H7 (cell line): ENCODE data around the gene ATP5ME. TPM values are rescaled to one million over a fixed set of nuclear protein-coding genes. Genes with fewer than 3 reads are reported as not detected.
"Not testable (repeated sequence)": the region's sequence is repeated elsewhere in the genome, so short reads cannot be mapped to it uniquely, and the experiment has no call there.

Source experiments
- DNase-seq: peaks from one replicate; pipeline ENCODE4 v3.0.0; 2012
- H3K27me3 ChIP-seq: 2 replicates; pipeline ENCODE4 v1.6.0; 2011; ENCODE audit warnings: mild to moderate bottlenecking, low read length; ENCODE audit not compliant: control insufficient read depth, insufficient read depth
- H3K36me3 ChIP-seq: replicated peaks from 2 replicates; pipeline ENCODE4 v1.5.1; 2011; ENCODE audit warnings: low read length; ENCODE audit not compliant: control insufficient read depth, insufficient read depth
- H3K4me3 ChIP-seq: 2 replicates; pipeline ENCODE4 v1.5.1; 2011; ENCODE audit warnings: low read depth, mild to moderate bottlenecking, control low read depth, low read length, moderate library complexity; ENCODE audit not compliant: insufficient read depth
- total RNA-seq: library from RNA; depleted of rRNA; stranded (reverse); fragments of >200 nt; shearing (Covaris generic); gene quantifications from 2 replicates; pipeline ENCODE4 v1.2.3, GENCODE V29; 2014

ATP5ME gene
- total RNA-seq, 1 experiment from 2014 or later: 410 TPM

DNA sequence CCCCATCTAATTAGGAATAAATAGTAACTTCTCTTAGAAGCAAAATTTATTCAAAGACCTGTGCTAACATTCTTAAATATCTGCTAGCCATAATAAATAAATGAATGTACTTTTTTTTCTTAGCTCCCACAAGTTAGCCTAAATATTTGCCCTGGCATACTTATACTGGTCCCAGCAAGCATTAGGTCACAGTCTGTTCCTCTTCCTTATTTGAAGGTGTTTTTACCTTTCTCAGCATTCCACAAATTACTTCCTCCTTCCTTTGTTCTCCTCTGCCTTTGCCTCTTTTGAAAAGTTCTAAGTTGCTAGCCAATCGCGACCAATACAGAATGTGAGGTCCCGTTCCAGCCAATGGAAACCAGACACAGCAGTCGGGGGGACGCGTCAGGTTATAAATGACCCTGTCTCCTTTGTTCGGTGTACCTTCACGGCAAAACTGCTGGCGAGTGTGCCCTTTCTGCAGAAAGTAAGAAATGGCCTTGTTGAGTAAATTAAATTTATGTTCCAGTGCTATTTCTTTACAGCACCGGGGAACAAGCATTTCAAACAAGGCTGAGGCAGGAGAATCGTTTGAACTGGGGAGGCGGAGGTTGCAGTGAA, 20.4 kb upstream of the ATP5ME start:
- H3K4me3 ChIP-seq, H3K27me3 ChIP-seq, H3K36me3 ChIP-seq, DNase-seq: not testable (repeated sequence)

DNA sequence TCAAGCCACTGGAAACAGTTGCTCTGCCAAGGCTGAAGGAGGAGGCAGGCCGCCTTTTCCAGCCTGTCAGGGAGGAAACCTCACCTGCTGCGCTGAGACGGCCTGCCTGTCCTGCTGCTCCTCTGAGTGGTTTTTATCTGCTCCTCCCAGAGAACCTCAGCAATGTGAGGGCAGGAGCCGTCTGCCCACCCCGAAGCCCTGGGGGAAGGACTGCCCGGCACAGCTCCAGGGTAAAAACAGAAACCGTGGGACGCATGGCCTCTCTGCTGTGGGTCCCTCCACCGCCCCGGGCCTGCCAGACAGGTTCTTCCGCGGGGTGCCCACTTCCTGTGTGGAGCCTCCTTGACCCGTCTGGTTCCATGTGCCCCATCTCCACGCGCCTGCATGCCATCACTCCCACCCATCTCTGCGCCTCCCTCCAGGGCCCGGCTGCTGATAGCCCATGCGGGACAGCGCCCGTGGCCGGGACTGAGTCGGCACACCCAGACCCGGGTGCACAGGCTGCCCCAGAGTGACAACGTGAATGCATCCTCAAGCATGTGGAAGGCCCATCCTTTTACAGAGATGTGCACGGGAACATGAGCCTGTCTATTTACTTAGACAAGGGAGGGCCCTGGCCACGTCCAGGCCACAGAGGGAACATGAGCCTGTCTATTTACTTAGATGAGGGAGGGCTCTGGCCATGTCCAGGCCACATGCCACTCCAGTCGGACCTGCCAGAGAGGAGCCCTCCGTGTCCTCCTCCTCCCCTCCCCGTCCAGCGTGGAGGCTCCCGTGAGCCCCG, 18.9 kb upstream of the ATP5ME start:
- no peak overlapping the region for H3K4me3 ChIP-seq
- H3K36me3 ChIP-seq: no peaks in the 10 kb centered on the region
- peak; percentile 62 for DNase-seq
- no peaks in the 10 kb centered on the region for H3K27me3 ChIP-seq

DNA sequence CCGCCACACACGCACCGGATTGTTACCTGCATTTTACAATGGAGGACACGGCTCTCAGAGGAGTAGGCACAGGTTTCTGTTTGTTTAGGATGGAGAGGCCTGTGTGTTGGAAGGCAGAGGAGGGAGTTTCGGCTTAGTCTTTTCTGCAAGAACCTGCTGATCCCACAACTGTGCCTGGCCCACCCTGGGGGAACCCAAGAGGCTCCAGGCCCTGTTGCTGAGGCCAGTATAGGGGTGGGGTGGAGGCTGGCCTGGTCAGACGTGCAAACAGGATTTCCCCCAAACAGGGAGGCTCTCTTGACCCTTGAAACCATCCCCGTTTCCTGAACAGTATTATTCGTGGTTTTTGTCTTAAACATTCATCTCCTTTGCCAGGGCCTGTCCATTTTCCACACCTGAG, 15.6 kb upstream of the ATP5ME start:
- Histone ChIP-seq H3K27me3 (no peaks in the 10 kb centered on the region), H3K4me3 (peak overlapping the region; percentile 44; the same call in 1 of the 2 replicates), H3K36me3 (no peaks in the 10 kb centered on the region)
- DNase-seq: no peak

DNA sequence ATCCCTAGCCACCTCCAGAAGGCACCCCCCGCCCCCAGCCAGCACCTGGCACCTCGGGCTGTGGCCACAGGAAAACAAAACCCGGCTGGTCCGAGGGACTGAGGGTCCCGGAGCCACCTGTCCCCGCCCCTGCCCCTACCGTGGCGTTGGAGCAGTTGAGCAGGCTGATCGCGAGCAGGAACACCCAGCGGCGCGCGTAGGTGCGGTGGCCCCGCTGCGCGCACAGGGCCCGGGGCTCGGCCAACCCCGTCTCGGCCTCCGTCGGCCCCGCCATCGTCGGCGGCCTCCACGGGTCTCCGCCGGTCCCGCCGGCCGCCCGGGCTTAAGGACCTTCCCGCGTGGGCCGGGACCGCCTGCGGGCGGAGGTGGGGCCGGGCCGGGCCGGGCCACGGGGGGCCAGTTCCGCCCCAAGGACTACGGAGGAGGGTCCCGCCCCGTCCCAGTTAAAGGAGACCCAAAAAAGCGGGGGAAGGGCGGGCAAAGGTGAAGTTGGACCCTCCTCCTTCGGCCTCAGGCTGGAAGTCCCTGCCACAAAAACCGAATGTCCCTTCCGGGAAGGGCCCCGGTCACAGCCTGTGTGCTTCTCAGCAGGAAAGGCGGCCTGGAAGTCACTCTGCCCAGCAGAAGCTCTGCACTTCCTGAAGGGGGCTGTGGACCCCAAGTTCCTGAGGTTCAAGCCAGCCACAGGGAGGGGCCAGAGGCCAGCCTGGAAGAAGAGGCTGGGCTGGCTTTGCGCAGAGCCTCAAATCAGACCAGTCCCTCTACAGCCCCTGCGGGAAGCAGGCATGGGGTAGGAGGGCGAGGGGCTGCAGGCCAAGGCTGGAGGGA, 15.0 kb upstream of the ATP5ME start, which contains the start of gene SLC49A3:
SLC49A3 (minus strand) TSS at position 298 of the 828 bp plus-strand sequence; CDS start at position 274, 24 bp downstream.
- DNase-seq: peak; percentile 92

DNA sequence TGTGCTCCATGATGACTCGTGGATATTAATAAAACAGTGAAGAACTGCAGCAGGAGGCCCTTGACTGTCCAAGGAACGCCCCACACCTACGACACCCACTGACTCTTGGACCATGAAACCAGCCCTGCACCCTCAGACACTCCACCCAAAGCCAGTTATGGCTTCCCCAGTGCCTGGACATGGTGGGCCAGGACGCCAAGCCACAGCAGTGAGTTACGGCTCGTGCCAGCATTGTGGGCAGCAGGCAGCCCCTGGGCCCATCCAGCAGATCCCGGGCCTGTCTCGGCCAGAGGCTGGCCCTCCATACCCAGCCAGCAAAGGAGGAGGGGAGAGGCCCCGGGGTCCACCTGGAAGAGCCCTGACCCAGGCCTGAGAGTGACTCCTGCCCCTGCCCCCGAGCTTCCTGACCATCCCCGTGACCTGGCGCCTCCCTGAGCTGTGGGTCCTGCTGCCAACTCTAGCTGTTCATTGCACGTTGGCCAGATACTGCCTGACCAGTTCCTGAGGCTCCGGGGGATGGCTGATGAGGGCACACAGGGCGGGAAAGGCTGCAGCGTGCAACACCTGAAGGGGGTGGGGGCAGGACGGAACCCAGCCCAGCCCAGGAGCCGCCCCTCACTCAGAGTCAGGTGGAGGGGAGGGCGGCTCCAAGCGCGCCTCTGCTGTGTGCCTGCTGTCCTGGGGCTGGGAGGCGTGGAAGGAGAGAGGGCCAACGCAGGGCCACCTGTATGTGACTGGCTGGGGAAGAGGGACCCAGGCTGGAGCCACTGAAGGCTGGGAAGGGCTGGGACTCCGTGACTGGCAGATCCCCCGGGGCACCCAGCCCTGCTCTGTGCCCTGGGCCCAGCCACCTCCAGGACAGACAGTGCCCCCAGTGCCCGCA, 14.1 kb upstream of the ATP5ME start:
- Histone ChIP-seq H3K27me3 (no peaks in the 10 kb centered on the region), H3K4me3 (peak overlapping the region; percentile 44), H3K36me3 (no peaks in the 10 kb centered on the region)
- DNase-seq: peak; percentile 96

More for the DNA sequence above, 15.0 kb upstream of the ATP5ME start, which contains the start of gene SLC49A3:
- H3K4me3 ChIP-seq: peak within 1 kb of the TSS; percentile 44
- H3K36me3 ChIP-seq: no peaks in the 10 kb centered on the region
- no peaks in the 10 kb centered on the region for H3K27me3 ChIP-seq

- DNase-seq: no peak
- Histone ChIP-seq H3K27me3 (no peaks in the 10 kb centered on the region), H3K36me3 (no peaks in the 10 kb centered on the region), H3K4me3 (no peak overlapping the region)
Observed at GRCh38 chr4:687048-687970, 13.2 kb upstream of the ATP5ME start.

DNA sequence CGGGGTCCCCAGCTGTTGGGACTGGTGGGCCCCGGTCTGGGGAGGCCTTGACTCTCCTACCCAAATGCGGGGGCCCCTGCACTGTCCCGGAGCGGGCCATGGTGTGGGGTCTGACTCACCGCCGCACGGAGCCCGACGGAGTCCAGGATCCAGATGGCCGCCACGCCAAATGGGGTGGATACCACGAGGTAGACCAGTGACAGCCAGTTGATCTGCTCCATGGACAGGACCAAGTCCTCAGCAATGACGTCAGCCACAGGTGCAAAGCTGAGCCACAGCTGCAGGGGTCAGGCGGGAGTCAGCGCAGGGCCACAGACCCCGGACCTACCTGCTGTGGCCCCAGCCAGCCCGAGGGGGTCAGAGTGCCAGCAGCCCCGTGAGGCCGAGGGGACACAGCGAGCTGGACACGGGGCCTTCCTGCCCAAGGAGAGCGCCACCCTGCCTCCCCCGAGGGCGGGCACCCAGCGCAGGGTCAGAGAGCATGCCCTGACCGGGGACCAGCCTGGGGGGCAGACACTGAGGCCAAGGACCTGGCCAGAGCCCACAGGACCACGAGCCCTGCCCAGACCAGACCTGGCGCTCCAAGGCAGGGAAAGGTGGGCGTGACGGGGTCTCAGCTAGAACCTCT, 12.5 kb upstream of the ATP5ME start:
- no peak overlapping the region for H3K4me3 ChIP-seq
- no peaks in the 10 kb centered on the region for H3K27me3 ChIP-seq
- H3K36me3 ChIP-seq: no peaks in the 10 kb centered on the region
- DNase-seq: no peak

- no peaks in the 10 kb centered on the region for H3K27me3 ChIP-seq
- H3K4me3 ChIP-seq: no peak overlapping the region
- no peaks in the 10 kb centered on the region for H3K36me3 ChIP-seq
- DNase-seq: no peak
Observed at GRCh38 chr4:685679-686412, 11.8 kb upstream of the ATP5ME start.

DNA sequence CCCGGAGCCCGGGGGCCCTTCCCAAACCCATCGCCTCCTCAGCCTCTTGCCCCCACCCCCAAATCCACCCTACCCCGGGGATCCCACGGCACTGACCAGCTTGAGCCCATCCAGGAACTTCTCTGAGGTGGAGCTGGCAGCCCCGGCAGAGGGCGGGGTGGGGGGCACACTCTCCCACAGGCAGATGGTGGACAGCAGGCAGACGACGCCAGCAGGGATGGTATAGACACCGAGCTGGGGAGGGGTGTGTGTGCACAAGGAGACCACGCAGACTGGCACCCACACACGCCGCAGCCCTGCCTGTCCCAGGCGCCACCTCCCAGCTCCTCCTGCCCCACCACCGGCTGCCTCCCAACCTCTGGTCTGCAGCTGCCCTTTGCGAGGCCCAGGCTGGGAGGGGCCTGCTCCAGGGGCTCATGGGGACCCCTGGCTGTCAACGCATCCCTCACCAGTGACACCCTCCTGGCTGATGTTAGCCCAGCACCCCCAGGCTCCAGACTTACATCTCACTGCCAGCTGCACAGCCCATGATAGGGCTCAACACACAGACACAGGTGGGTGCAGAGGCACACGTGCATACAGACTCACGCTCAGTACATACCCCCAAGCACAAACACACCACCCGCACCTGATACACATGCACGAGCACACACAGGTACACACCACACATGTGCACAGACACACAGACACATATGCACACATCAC, 10.7 kb upstream of the ATP5ME start:
- Histone ChIP-seq H3K4me3 (no peak overlapping the region), H3K27me3 (no peaks in the 10 kb centered on the region), H3K36me3 (no peaks in the 10 kb centered on the region)
- no peak for DNase-seq

- DNase-seq: peak; percentile 97
- no peaks in the 10 kb centered on the region for H3K36me3 ChIP-seq
- no peak overlapping the region for H3K4me3 ChIP-seq
- no peaks in the 10 kb centered on the region for H3K27me3 ChIP-seq
Observed at GRCh38 chr4:683982-684622, 10.0 kb upstream of the ATP5ME start.

GRCh38 chr4:683247-683897, 9.3 kb upstream of the ATP5ME start:
- Histone ChIP-seq H3K36me3 (no peaks in the 10 kb centered on the region), H3K4me3 (no peak overlapping the region), H3K27me3 (no peaks in the 10 kb centered on the region; the same call in 1 of the 2 replicates)
- DNase-seq: no peak
